Epithelial cell of esophagus (primary cell): Measurements from ENCODE around the gene LIPG.
"Not testable (repeated sequence)": the region's sequence is repeated elsewhere in the genome, so short reads cannot be mapped to it uniquely, and the experiment has no call there.

Experiments
- DNase-seq: peaks from one replicate; pipeline ENCODE4 v3.0.0; 2010; ENCODE audit warnings: low read depth
- H3K4me3 ChIP-seq: 2 replicates; pipeline ENCODE4 v1.5.1; 2011; ENCODE audit warnings: mild to moderate bottlenecking, low read length, control low read depth
- CTCF ChIP-seq: IDR thresholded peaks from 2 replicates; pipeline ENCODE4 v1.5.1; 2011; ENCODE audit warnings: low read depth, mild to moderate bottlenecking, low read length, control low read depth, inconsistent platforms; ENCODE audit not compliant: insufficient read depth; ENCODE audit errors: missing control alignments

The LIPG gene

GRCh38 chr18:49580279-49580678, 18.4 kb downstream of the LIPG start:
- TF ChIP-seq CTCF = no peak
- H3K4me3 ChIP-seq = no peak overlapping the region

GRCh38 chr18:49581371-49581770, 19.5 kb downstream of the LIPG start:
- no peak for TF ChIP-seq CTCF
- H3K4me3 ChIP-seq = no peak overlapping the region
- DNase-seq = no peak

More at GRCh38 chr18:49580279-49580678, 18.4 kb downstream of the LIPG start:
- no peak for DNase-seq

DNA sequence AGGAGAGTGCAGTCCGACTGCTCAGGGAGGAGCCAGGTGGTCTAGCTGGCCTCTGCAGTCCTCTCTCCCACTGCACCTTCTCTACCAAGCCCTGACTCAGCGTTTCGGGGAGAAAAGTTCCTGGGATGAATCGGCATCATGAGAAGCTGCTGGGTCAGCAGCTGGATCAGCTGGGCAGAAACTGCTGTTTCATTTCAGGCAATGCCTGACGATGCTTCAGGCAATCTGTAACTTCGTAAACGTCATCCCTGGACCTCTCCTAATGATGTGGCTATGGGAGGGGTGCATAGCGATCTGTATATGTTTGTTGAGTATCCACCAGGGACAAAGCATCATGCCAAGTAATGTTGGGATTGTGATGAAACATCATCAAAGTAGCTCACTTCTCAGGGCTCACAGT, 20.7 kb downstream of the LIPG start:
- H3K4me3 ChIP-seq = no peak overlapping the region
- peak; percentile 40 for DNase-seq
- no peak for TF ChIP-seq CTCF

GRCh38 chr18:49584394-49584793, 22.5 kb downstream of the LIPG start:
- H3K4me3 ChIP-seq = no peak overlapping the region
- DNase-seq = peak; percentile 38
- no peak for TF ChIP-seq CTCF

DNA sequence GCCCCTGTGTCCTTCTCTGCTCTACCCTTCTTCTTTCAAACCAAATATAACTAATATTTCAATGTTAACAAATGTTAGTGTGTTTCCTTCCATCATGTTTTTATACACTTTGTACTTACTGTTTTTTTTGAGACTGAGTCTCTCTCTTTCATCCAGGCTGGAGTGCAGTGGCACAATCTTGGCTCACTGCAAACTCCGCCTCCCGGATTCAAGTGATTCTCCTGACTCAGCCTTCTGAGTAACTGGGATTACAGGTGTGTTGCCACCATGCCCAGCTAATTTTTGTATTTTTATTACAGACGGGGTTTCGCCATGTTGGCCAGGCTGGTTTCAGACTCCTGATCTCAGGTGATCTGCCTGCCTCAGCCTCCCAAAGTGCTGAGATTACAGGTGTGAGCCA, 23.1 kb downstream of the LIPG start:
- H3K4me3 ChIP-seq, DNase-seq: not testable (repeated sequence)

- H3K4me3 ChIP-seq = no peak overlapping the region
- no peak for TF ChIP-seq CTCF
- DNase-seq = no peak
Observed at GRCh38 chr18:49585781-49586663, 24.2 kb downstream of the LIPG start.

DNA sequence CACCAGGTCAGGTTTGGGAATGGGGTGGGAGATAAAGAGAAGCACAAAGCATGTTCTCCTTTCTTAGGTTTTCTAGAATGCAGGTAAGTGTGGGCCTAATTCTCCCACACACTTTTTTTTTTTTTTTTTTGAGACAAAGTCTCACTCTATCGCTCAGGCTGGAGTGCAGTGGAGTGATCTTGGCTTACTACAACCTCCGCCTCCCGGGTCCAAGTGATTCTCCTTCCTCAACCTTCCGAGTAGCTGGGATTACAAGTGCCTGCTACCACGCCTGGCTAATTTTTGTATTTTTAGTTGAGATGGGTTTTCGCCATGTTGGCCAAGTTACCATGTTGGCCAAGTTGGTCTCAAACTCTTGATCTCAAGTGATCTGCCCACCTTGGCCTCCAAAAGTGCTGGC, 26.3 kb downstream of the LIPG start:
- no peak for TF ChIP-seq CTCF
- H3K4me3 ChIP-seq = no peak overlapping the region
- no peak for DNase-seq
